PFSK-1 (cell line): ENCODE measurements around the gene AJAP1.

Experiments used
- FOXP2 ChIP-seq: optimal IDR thresholded peaks from 2 replicates; pipeline ENCODE3; 2011; ENCODE audit warnings: borderline replicate concordance, control low read depth, inconsistent platforms; ENCODE audit not compliant: insufficient read depth; ENCODE audit errors: extremely low read length, extremely low read depth
- POLR2AphosphoS5 ChIP-seq: IDR thresholded peaks from 2 replicates; pipeline ENCODE4 v1.6.1; 2012; ENCODE audit warnings: low read depth, mild to moderate bottlenecking, control low read depth, low read length, moderate library complexity
- SIN3A ChIP-seq: IDR thresholded peaks from 2 replicates; pipeline ENCODE4 v1.6.1; 2012; ENCODE audit warnings: mild to moderate bottlenecking, low read length, moderate library complexity, borderline replicate concordance; ENCODE audit not compliant: insufficient read depth
- TAF1 ChIP-seq: IDR thresholded peaks from 2 replicates; pipeline ENCODE4 v1.6.1; 2012; ENCODE audit warnings: low read length, control low read depth, borderline replicate concordance; ENCODE audit not compliant: insufficient read depth
- TF ChIP-seq, protein P1 (sequence below), 2 experiments: IDR thresholded peaks; 2 replicates each; pipeline versions ENCODE4 v1.6.1 to v1.8.0; 2011 to 2012; ENCODE audit warnings: low read depth in 2 of 2, low read length in 2 of 2, control low read depth in 1 of 2, inconsistent platforms in 1 of 2, mild to moderate bottlenecking in 1 of 2, moderate library complexity in 1 of 2; ENCODE audit not compliant: insufficient read depth in 1 of 2

The AJAP1 gene

DNA sequence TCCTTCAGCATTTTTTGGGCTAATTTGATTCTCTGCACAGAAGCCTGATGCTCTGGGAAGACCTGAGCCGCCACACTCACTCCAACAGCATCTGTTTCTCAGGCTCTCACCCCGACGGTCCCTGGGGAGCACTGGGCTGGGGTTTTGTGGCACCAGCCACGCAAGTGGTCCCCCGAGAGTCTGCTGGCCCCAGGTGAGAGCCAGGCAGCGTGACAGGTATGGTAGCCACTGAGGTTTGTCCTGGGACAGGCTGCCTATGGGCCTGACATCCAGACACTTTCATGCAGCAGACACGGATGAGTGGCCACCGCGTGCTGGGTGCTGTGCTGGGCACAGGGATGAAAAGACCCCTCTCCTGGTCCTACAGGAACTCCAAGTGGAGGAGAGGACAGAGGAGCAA lies 11.0 kb downstream of the AJAP1 start:
- TF ChIP-seq TAF1 (no peak), POLR2AphosphoS5 (no peak), SIN3A (no peak), FOXP2 (no peak)
- TF ChIP-seq, protein P1, sequence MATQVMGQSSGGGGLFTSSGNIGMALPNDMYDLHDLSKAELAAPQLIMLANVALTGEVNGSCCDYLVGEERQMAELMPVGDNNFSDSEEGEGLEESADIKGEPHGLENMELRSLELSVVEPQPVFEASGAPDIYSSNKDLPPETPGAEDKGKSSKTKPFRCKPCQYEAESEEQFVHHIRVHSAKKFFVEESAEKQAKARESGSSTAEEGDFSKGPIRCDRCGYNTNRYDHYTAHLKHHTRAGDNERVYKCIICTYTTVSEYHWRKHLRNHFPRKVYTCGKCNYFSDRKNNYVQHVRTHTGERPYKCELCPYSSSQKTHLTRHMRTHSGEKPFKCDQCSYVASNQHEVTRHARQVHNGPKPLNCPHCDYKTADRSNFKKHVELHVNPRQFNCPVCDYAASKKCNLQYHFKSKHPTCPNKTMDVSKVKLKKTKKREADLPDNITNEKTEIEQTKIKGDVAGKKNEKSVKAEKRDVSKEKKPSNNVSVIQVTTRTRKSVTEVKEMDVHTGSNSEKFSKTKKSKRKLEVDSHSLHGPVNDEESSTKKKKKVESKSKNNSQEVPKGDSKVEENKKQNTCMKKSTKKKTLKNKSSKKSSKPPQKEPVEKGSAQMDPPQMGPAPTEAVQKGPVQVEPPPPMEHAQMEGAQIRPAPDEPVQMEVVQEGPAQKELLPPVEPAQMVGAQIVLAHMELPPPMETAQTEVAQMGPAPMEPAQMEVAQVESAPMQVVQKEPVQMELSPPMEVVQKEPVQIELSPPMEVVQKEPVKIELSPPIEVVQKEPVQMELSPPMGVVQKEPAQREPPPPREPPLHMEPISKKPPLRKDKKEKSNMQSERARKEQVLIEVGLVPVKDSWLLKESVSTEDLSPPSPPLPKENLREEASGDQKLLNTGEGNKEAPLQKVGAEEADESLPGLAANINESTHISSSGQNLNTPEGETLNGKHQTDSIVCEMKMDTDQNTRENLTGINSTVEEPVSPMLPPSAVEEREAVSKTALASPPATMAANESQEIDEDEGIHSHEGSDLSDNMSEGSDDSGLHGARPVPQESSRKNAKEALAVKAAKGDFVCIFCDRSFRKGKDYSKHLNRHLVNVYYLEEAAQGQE (IDR thresholded peaks at IDR 0.05; ENCODE audit: insufficient read depth in 1 of 2, low read depth in 2 of 2, low read length in 2 of 2) = no peak

DNA sequence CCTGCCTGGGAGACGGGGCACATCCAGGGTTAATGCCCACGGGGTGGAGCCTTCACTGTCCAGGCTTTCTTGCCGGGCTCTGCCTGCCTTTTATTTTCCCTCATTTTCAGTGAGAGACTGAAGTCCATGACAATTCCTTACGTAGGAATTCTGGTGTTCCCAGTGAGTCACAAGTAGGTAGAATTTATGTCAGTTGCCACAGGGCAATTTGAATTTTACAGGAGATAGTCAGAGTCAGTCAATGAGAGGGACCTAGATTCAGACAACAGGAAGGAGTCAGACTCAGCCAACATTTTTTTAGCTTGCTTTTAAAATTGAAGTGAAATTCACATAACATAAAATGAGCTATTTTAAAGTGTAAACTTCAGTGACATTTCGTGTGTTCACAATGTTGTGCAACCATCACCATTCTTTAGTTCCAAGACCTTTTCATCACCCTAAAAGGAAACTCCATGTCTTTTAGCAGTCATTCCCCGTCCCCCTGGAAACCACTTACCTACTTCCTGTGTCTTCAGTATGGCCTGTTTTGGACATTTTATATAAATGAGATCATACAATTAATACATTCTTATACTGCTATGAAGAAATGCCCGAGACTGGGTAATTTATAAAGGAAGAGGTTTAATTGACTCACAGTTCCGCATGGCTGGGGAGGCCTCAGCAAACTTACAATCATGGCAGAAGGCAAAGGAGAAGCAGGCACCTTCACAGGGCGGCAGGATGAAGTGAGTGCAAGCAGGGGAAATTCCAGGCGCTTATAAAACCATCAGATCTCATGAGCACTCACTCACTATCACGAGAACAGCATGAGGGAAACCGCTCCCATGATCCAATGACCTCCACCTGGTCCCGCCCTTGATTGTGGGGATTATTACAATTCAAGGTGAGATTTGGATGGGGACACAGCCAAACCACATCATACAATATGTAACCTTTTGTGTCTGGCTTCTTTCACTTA lies 14.6 kb downstream of the AJAP1 start:
- TF ChIP-seq TAF1 (no peak), SIN3A (no peak), FOXP2 (no peak), POLR2AphosphoS5 (no peak)
- TF ChIP-seq, protein P1 (IDR thresholded peaks at IDR 0.05; ENCODE audit: insufficient read depth in 1 of 2, low read depth in 2 of 2, low read length in 2 of 2) = no peak

DNA sequence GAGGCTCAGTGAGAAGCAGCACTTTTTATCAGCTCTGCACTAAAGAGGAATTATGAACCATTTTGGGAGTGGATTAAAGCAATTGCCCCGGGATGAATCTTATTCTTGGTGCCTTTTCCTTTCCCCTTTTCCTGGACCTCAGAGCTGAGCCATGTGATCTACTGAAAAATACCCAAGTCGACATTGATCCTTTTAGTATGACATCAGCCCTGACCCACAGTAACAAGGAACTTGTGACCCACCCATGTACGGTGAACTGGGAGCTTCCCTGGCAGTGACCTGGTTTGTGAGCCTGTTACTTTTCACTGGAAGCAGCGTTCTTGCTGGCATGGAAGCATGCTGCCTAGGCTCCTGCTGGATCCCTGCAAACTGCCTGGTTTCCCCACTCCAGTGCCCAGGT lies 15.9 kb downstream of the AJAP1 start:
- TF ChIP-seq, protein P1 (IDR thresholded peaks at IDR 0.05; ENCODE audit: insufficient read depth in 1 of 2, low read depth in 2 of 2, low read length in 2 of 2) = no peak
- TF ChIP-seq SIN3A = no peak
- TF ChIP-seq TAF1 = no peak
- TF ChIP-seq POLR2AphosphoS5 = no peak
- TF ChIP-seq FOXP2 = no peak

DNA sequence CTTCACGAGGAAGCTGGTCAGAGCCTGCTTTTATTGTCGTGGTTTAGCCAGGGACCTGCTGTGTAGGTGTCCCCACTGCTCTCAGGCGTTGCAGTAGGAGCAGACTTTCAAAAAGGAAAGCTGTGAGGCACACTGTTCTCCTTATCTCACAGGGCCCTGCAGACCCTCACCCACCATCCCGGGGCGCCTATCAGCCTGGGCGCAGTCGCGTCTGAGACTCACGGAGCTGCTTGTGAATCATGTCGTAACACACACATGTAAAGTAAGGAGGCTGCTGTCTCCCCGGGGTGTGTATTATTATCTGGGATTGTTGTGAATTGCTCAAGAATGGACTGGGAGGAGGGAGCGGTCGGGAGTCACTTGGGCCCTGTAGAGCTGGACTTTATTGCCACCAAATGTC lies 17.4 kb downstream of the AJAP1 start:
- TF ChIP-seq, protein P1 (IDR thresholded peaks at IDR 0.05; ENCODE audit: insufficient read depth in 1 of 2, low read depth in 2 of 2, low read length in 2 of 2) = no peak
- TF ChIP-seq POLR2AphosphoS5 (no peak), SIN3A (no peak), FOXP2 (no peak), TAF1 (no peak)
